SK-N-SH (cell line): ENCODE measurements around the gene PI3. TPM values are rescaled to one million over a fixed set of nuclear protein-coding genes. Genes with fewer than 3 reads are reported as not detected.

Source experiments
- CTCF ChIA-PET: fragments of 300-600, 350-600 bp; formaldehyde crosslinking; extraction: SDS; loops from one replicate; lab custom pipeline; 2021; lab: Yijun Ruan, JAX
- POLR2A ChIA-PET: fragments of 350-600 bp; sonication (Branson Sonifier 250); formaldehyde crosslinking; extraction: SDS; loops from one replicate; lab custom pipeline; 2020; ENCODE audit warnings: antibody characterized with exemption, inconsistent platforms; lab: Yijun Ruan, JAX
- DNase-seq: peaks from one replicate; pipeline ENCODE4 v3.0.0; 2012
- H2AFZ ChIP-seq: fragments of 200-600 bp; sonication (generic); 2 replicates; pipeline ENCODE4 v1.8.1; 2016; ENCODE audit warnings: antibody characterized with exemption, mild to moderate bottlenecking, low read depth
- H3F3A ChIP-seq: fragments of 200-600 bp; sonication (generic); replicated peaks from 2 replicates; pipeline ENCODE3; 2016; ENCODE audit warnings: antibody characterized with exemption, mild to moderate bottlenecking; ENCODE audit not compliant: insufficient read depth
- H3K27ac ChIP-seq, 2 experiments: fragments of 200-500 bp in 1 of 2; fragments of 200-600 bp in 1 of 2; sonication (Bioruptor generic) in 1 of 2; sonication (generic), shearing (Covaris generic) in 1 of 2; 2 replicates each; pipeline versions ENCODE4 v1.5.1 to v1.6.1; 2014 to 2016; ENCODE audit warnings: low read depth in 2 of 2, inconsistent platforms in 1 of 2, low read length in 1 of 2, mild to moderate bottlenecking in 1 of 2, mixed read lengths in 1 of 2
- H3K27me3 ChIP-seq: fragments of 200-600 bp; sonication (generic), shearing (Covaris generic); 2 replicates; pipeline ENCODE4 v1.6.1; 2016; ENCODE audit warnings: mixed run types; ENCODE audit not compliant: insufficient read depth
- H3K36me3 ChIP-seq, 2 experiments: fragments of 200-500 bp in 1 of 2; fragments of 200-600 bp in 1 of 2; sonication (Bioruptor generic) in 1 of 2; sonication (generic) in 1 of 2; replicated peaks in 1 of 2; 2 replicates each; pipeline versions ENCODE3 to v1.5.1; 2014 to 2016; ENCODE audit warnings: low read length in 1 of 2, mild to moderate bottlenecking in 1 of 2; ENCODE audit not compliant: insufficient read depth in 2 of 2, control insufficient read depth in 1 of 2
- H3K4me1 ChIP-seq, 2 experiments: fragments of 200-500 bp in 1 of 2; fragments of 200-600 bp in 1 of 2; sonication (Bioruptor generic) in 1 of 2; sonication (generic), shearing (Covaris generic) in 1 of 2; 2 replicates each; pipeline versions ENCODE4 v1.5.1 to v1.6.1; 2014 to 2016; ENCODE audit warnings: low read depth in 1 of 2, low read length in 1 of 2, mixed run types in 1 of 2; ENCODE audit not compliant: insufficient read depth in 2 of 2, control insufficient read depth in 1 of 2
- H3K4me2 ChIP-seq: fragments of 200-600 bp; sonication (generic), shearing (Covaris generic); 2 replicates; pipeline ENCODE4 v1.6.1; 2017; ENCODE audit warnings: mixed run types
- H3K4me3 ChIP-seq, 2 experiments: fragments of 200-500 bp in 1 of 2; fragments of 200-600 bp in 1 of 2; sonication (Bioruptor generic) in 1 of 2; sonication (generic), shearing (Covaris generic) in 1 of 2; 2 replicates each; pipeline versions ENCODE4 v1.5.1 to v1.8.1; 2014 to 2016; ENCODE audit warnings: low read depth in 2 of 2, inconsistent platforms in 1 of 2, low read length in 1 of 2, mild to moderate bottlenecking in 1 of 2, mixed read lengths in 1 of 2, moderate library complexity in 1 of 2
- H3K79me2 ChIP-seq: fragments of 200-600 bp; sonication (generic); 2 replicates; pipeline ENCODE4 v1.8.1; 2017; ENCODE audit warnings: mild to moderate bottlenecking; ENCODE audit not compliant: insufficient read depth
- H3K9ac ChIP-seq: fragments of 200-600 bp; sonication (generic); 2 replicates; pipeline ENCODE4 v1.6.1; 2017; ENCODE audit warnings: mixed run types
- H3K9me2 ChIP-seq: fragments of 200-600 bp; sonication (generic); 2 replicates; pipeline ENCODE4 v1.6.1; 2017; ENCODE audit warnings: mixed run types
- H3K9me3 ChIP-seq: fragments of 200-600 bp; sonication (generic); 2 replicates; pipeline ENCODE4 v1.6.1; 2017; ENCODE audit warnings: mixed run types, mild to moderate bottlenecking, moderate library complexity
- H4K20me1 ChIP-seq: fragments of 200-600 bp; sonication (generic); 2 replicates; pipeline ENCODE4 v1.6.1; 2017; ENCODE audit warnings: mild to moderate bottlenecking, mixed run types; ENCODE audit not compliant: insufficient read depth
- CTCF ChIP-seq: fragments of 200-600 bp; sonication (generic); IDR thresholded peaks from 2 replicates; pipeline ENCODE4 v1.6.1; 2017; ENCODE audit warnings: antibody characterized with exemption, mild to moderate bottlenecking, moderate library complexity
- ELF1 ChIP-seq: IDR thresholded peaks from 2 replicates; pipeline ENCODE4 v1.4.0; 2012
- FOXM1 ChIP-seq: IDR thresholded peaks from 2 replicates; pipeline ENCODE4 v1.4.0; 2012; ENCODE audit warnings: low read depth, mild to moderate bottlenecking
- GABPA ChIP-seq: IDR thresholded peaks from 2 replicates; pipeline ENCODE4 v1.4.0; 2012; ENCODE audit warnings: low read depth, mild to moderate bottlenecking
- GATA2 ChIP-seq: sonication (generic); formaldehyde crosslinking; IDR thresholded peaks from 2 replicates; pipeline ENCODE4 v1.5.0; 2020; ENCODE audit warnings: mild to moderate bottlenecking, missing genetic modification reagents
- JUND ChIP-seq: IDR thresholded peaks from 2 replicates; pipeline ENCODE4 v1.4.0; 2012
- MEF2A ChIP-seq: IDR thresholded peaks from 2 replicates; pipeline ENCODE4 v1.4.0; 2012; ENCODE audit warnings: low read depth, borderline replicate concordance
- MXI1 ChIP-seq: IDR thresholded peaks from 2 replicates; pipeline ENCODE4 v1.6.1; 2012; ENCODE audit warnings: mild to moderate bottlenecking, low read depth, low read length, improper control_type of control experiment
- POLR2AphosphoS5 ChIP-seq: IDR thresholded peaks from 2 replicates; pipeline ENCODE4 v1.6.1; 2012; ENCODE audit warnings: low read depth, low read length
- RAD21 ChIP-seq: IDR thresholded peaks from 2 replicates; pipeline ENCODE4 v1.6.1; 2012; ENCODE audit warnings: mild to moderate bottlenecking, low read length
- RXRA ChIP-seq: IDR thresholded peaks from 2 replicates; pipeline ENCODE4 v1.4.0; 2012; ENCODE audit warnings: low read depth, mild to moderate bottlenecking, borderline replicate concordance
- SIN3A ChIP-seq: IDR thresholded peaks from 2 replicates; pipeline ENCODE4 v1.6.1; 2012; ENCODE audit warnings: low read depth, mild to moderate bottlenecking, low read length, moderate library complexity, borderline replicate concordance
- TCF12 ChIP-seq: IDR thresholded peaks from 2 replicates; pipeline ENCODE4 v1.4.0; 2012
- TEAD4 ChIP-seq: IDR thresholded peaks from 2 replicates; pipeline ENCODE4 v1.4.0; 2012; ENCODE audit warnings: mild to moderate bottlenecking, borderline replicate concordance; ENCODE audit not compliant: insufficient read depth
- USF2 ChIP-seq: fragments of 150-350 bp; IDR thresholded peaks from 2 replicates; pipeline ENCODE4 v1.6.1; 2017; ENCODE audit warnings: antibody characterized with exemption, low read length, low read depth, borderline replicate concordance
- WGBS: methylation state at CpG from one replicate; pipeline ENCODE4 v1.1.6; 2017; ENCODE audit warnings: low lambda C conversion rate; 5-methylcytosine and 5-hydroxymethylcytosine counted together
- polyA plus RNA-seq, 3 experiments: library from polyadenylated mRNA; depleted of rRNA; stranded (reverse); fragments of >200 nt; gene quantifications; 2 replicates each; pipeline ENCODE4 v1.2.3, GENCODE V29; 2012
- TF ChIP-seq, protein P1 (sequence below): IDR thresholded peaks from 2 replicates; pipeline ENCODE4 v1.4.0; 2012; ENCODE audit warnings: low read depth, borderline replicate concordance
- TF ChIP-seq, protein P2 (sequence below): IDR thresholded peaks from 2 replicates; pipeline ENCODE4 v1.6.1; 2012; ENCODE audit warnings: mild to moderate bottlenecking, low read depth, low read length, moderate library complexity
- TF ChIP-seq, protein P3 (sequence below): fragments of 150-350 bp; IDR thresholded peaks from 2 replicates; pipeline ENCODE4 v1.6.1; 2016; ENCODE audit warnings: mild to moderate bottlenecking, low read depth, low read length

PI3 gene
- polyA plus RNA-seq, 1 of the 3 experiments (the other 2 are of a cell fraction): 0.12 TPM

DNA sequence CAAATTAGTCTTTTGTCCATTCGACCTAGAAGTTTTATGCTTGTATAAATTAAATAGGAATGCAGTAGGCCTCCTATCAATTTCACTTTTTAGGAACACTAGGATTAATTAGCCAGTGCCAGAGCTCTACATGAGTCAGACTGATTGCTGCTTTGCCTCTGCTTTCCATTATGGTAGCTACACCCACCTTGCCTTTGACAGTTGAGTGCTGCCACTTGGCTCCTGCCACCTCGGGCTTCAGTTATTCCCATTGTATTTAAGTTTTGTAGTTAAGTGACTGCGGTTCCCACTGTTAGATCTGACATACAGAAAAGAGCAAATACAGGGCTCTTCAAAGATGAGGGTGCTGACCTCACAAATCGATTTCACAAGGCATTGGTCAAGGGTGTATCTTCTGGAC is 33.9 kb upstream of the PI3 start:
- Histone ChIP-seq H3K4me1 (no peaks in the 10 kb centered on the region), H2AFZ (no peak overlapping the region), H3F3A (no peaks in the 10 kb centered on the region), H3K27me3 (peaks cover 26% of the 10 kb centered on the region; the same call in 1 of the 2 replicates), H3K9me3 (no peaks in the 10 kb centered on the region), H3K9ac (no peak overlapping the region), H3K36me3 (no peaks in the 10 kb centered on the region), H3K4me2 (no peak overlapping the region), H3K27ac (no peak overlapping the region), H3K9me2 (no peaks in the 10 kb centered on the region), H3K79me2 (no peaks in the 10 kb centered on the region), H3K4me3 (no peak overlapping the region), H4K20me1 (no peaks in the 10 kb centered on the region)
- 0% methylated on average over 4 of the region's 4 CpGs for WGBS
- no peak for DNase-seq
- ChIA-PET POLR2A (no interaction called here), CTCF (no interaction called here)
- TF ChIP-seq GATA2 (CRISPR knock-in tag) (no peak), TEAD4 (no peak), GABPA (no peak), MXI1 (no peak), SIN3A (no peak), USF2 (no peak), CTCF (no peak), RXRA (no peak), JUND (no peak), MEF2A (no peak), RAD21 (no peak)
- TF ChIP-seq, protein P1, sequence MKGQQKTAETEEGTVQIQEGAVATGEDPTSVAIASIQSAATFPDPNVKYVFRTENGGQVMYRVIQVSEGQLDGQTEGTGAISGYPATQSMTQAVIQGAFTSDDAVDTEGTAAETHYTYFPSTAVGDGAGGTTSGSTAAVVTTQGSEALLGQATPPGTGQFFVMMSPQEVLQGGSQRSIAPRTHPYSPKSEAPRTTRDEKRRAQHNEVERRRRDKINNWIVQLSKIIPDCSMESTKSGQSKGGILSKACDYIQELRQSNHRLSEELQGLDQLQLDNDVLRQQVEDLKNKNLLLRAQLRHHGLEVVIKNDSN: no peak

DNA sequence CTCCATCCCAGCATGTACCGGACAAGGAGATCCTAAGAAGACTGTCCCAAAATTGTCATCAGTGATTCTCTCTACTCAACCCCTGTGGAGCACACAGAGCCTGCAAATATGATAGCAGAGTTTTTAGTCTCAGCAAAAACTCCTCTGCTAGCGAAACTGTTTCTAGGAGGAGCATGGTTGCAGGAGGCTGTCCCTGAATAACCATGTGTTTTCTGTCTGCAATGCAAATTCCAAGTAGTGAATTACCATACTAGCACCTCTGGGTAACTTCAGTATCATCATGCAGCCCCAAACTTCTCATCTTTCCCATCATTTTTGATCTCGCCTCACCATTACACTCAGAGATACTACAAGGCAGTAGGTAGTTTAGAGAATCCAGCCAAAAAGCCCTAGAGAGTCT is 25.6 kb upstream of the PI3 start:
- CTCF ChIA-PET: no interaction called here
- no peaks in the 10 kb centered on the region for H4K20me1 ChIP-seq
- no peaks in the 10 kb centered on the region for H3K4me1 ChIP-seq
- H3F3A ChIP-seq: no peaks in the 10 kb centered on the region
- no peak overlapping the region for H3K4me3 ChIP-seq
- no peak for DNase-seq
- H2AFZ ChIP-seq: no peak overlapping the region
- H3K9ac ChIP-seq: no peak overlapping the region
- POLR2A ChIA-PET: no interaction called here
- TF ChIP-seq POLR2AphosphoS5: no peak
- TF ChIP-seq FOXM1: no peak
- TF ChIP-seq, protein P2, sequence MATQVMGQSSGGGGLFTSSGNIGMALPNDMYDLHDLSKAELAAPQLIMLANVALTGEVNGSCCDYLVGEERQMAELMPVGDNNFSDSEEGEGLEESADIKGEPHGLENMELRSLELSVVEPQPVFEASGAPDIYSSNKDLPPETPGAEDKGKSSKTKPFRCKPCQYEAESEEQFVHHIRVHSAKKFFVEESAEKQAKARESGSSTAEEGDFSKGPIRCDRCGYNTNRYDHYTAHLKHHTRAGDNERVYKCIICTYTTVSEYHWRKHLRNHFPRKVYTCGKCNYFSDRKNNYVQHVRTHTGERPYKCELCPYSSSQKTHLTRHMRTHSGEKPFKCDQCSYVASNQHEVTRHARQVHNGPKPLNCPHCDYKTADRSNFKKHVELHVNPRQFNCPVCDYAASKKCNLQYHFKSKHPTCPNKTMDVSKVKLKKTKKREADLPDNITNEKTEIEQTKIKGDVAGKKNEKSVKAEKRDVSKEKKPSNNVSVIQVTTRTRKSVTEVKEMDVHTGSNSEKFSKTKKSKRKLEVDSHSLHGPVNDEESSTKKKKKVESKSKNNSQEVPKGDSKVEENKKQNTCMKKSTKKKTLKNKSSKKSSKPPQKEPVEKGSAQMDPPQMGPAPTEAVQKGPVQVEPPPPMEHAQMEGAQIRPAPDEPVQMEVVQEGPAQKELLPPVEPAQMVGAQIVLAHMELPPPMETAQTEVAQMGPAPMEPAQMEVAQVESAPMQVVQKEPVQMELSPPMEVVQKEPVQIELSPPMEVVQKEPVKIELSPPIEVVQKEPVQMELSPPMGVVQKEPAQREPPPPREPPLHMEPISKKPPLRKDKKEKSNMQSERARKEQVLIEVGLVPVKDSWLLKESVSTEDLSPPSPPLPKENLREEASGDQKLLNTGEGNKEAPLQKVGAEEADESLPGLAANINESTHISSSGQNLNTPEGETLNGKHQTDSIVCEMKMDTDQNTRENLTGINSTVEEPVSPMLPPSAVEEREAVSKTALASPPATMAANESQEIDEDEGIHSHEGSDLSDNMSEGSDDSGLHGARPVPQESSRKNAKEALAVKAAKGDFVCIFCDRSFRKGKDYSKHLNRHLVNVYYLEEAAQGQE: no peak
- TF ChIP-seq JUND: no peak
- no peak for TF ChIP-seq GATA2 (CRISPR knock-in tag)
- TF ChIP-seq, protein P3, sequence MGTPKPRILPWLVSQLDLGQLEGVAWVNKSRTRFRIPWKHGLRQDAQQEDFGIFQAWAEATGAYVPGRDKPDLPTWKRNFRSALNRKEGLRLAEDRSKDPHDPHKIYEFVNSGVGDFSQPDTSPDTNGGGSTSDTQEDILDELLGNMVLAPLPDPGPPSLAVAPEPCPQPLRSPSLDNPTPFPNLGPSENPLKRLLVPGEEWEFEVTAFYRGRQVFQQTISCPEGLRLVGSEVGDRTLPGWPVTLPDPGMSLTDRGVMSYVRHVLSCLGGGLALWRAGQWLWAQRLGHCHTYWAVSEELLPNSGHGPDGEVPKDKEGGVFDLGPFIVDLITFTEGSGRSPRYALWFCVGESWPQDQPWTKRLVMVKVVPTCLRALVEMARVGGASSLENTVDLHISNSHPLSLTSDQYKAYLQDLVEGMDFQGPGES: no peak
- TF ChIP-seq ELF1: no peak
- TF ChIP-seq TEAD4: no peak
- no peak for TF ChIP-seq TCF12
- no peak overlapping the region for H3K27ac ChIP-seq
- no peaks in the 10 kb centered on the region for H3K9me2 ChIP-seq
- H3K4me2 ChIP-seq: no peak overlapping the region
- no peaks in the 10 kb centered on the region for H3K9me3 ChIP-seq
- 29% methylated on average over 3 of the region's 3 CpGs for WGBS
- H3K79me2 ChIP-seq: no peaks in the 10 kb centered on the region
- H3K27me3 ChIP-seq: peaks cover 26% of the 10 kb centered on the region; the same call in 1 of the 2 replicates
- no peaks in the 10 kb centered on the region for H3K36me3 ChIP-seq
